ENCODE measurements around the gene GRIK2. TPM values are rescaled to one million over a fixed set of nuclear protein-coding genes. Genes with fewer than 3 reads are reported as not detected.
A peak's percentile ranks its signal among the peaks of the same experiment; 100 is the strongest.

GRIK2 gene
- total RNA-seq, 2 donors from 2014 or later: 0.92 to 2.0 TPM

DNA sequence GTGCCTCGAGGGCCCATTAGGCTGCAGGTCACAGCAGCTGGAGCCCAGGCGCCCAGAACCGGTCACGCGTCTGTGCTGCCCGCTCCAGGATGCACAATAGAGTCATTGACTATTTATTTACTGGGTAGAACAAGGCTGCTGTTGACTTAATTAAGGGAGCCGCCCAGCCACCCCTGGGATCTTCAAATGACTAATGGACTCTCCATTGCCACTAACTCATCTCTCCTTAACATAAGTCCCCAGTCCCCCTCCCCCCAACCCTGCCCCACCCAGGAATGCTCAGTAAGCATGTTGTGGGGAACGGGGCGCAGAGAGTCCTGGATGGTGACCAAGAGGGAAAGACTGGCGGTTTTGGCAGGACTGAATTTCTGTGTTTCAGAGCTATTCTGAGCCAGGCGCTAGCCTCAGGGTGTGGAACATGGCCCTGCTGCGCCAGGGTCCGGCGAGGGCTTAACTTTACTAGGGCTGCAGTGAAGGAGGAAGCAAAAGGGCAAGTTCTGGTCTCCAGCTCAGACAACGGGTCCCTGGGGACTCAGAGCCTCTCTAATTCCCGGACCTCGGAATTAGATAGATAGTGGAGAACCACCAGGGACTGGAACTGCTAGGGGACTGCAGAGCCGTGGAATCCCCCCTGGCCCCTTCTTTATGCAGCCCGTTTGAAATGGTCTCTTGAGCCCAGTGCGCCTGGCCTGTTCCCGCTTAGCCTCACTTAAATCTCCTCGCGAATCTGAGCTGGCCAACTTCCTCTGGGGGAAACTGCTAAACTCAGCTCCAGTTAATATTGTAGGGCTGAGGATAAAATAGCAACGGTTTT, 1.5 kb upstream of the GRIK2 start:
- no peak overlapping the region for H3K4me3 ChIP-seq
- DNase-seq (ENCODE audit: low spot score) (no peak), ATAC-seq (ENCODE audit: insufficient number of reproducible peaks, low FRiP score, low read depth) (no peak)
- H3K27me3 ChIP-seq (replicated peaks; ENCODE audit: insufficient read depth): peaks cover 6% of the 10 kb centered on the region
- no peak overlapping the region for H3K27ac ChIP-seq
- peaks cover 0 to 15% of the 10 kb centered on the region in 2 donors for H3K4me1 ChIP-seq (ENCODE audit: control insufficient read depth in 1 of 2, low read depth in 2 of 2)
- no peaks in the 10 kb centered on the region for H3K9me3 ChIP-seq
- TF ChIP-seq, protein P1, sequence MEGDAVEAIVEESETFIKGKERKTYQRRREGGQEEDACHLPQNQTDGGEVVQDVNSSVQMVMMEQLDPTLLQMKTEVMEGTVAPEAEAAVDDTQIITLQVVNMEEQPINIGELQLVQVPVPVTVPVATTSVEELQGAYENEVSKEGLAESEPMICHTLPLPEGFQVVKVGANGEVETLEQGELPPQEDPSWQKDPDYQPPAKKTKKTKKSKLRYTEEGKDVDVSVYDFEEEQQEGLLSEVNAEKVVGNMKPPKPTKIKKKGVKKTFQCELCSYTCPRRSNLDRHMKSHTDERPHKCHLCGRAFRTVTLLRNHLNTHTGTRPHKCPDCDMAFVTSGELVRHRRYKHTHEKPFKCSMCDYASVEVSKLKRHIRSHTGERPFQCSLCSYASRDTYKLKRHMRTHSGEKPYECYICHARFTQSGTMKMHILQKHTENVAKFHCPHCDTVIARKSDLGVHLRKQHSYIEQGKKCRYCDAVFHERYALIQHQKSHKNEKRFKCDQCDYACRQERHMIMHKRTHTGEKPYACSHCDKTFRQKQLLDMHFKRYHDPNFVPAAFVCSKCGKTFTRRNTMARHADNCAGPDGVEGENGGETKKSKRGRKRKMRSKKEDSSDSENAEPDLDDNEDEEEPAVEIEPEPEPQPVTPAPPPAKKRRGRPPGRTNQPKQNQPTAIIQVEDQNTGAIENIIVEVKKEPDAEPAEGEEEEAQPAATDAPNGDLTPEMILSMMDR (IDR thresholded peaks at IDR 0.05): no peak
- no peaks in the 10 kb centered on the region for H3K36me3 ChIP-seq

DNA sequence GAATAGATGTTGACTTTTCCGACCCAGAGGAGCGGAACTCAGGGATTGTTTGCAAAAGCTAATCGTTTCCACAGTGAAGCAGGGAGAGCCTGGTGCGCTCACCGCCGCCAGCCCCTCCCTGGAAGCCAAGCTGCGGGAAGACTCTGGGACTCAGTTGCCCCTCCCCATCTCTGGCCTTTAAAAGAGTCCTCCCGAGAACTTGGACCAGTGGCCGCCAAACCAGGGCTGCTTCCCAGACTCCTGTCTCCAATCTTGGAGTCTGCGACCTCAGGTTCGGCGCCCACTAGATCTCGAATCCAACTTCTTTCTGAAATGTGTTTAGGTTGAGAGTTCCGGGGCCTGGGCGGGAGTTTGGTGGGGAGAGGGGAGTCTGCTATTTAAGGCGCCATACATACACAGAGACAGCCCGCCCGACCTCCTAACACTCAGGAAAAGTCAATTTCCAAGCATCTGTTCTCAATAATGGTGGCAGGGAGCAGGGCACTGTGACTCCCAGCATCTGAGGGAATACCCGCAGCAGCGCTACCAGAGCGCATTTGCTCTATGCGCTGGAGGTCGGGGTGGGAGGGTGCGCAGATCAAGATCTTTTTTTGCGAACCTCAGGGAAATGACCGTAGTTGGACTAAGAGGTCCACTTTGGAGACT, 800 bp upstream of the GRIK2 start:
- Histone ChIP-seq H3K36me3 (no peaks in the 10 kb centered on the region), H3K4me1 (ENCODE audit: control insufficient read depth in 1 of 2, low read depth in 2 of 2) (peaks cover 0 to 15% of the 10 kb centered on the region in 2 donors), H3K9me3 (no peaks in the 10 kb centered on the region), H3K4me3 (peak overlapping the region; percentile 51), H3K27me3 (replicated peaks; ENCODE audit: insufficient read depth) (peaks cover 6% of the 10 kb centered on the region), H3K27ac (no peak overlapping the region)
- DNase-seq (ENCODE audit: low spot score) (no peak), ATAC-seq (ENCODE audit: insufficient number of reproducible peaks, low FRiP score, low read depth) (no peak)
- TF ChIP-seq, protein P1 (IDR thresholded peaks at IDR 0.05): no peak

DNA sequence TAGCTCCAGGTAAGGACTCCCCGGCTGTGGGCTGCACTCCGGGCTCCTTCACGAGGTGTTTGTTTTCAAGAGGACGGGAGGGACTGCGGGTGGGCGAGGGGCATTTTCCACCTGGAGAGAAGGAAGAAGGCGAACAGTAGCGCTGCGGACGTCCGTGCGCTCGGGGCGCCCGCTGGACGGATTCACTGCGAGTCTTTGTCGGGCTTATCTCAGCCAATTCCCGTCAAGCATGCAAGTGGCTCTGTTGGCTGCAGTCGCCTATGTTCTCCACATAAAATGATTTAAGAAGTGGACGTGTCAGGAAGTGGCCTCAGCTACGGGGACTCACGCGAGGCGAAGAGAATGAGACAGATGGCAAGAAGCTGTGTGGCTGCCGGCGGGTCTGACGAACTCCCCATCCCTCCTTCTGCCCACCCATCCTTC, 332 bp downstream of the GRIK2 start:
- no peak for ATAC-seq (ENCODE audit: insufficient number of reproducible peaks, low FRiP score, low read depth)

DNA sequence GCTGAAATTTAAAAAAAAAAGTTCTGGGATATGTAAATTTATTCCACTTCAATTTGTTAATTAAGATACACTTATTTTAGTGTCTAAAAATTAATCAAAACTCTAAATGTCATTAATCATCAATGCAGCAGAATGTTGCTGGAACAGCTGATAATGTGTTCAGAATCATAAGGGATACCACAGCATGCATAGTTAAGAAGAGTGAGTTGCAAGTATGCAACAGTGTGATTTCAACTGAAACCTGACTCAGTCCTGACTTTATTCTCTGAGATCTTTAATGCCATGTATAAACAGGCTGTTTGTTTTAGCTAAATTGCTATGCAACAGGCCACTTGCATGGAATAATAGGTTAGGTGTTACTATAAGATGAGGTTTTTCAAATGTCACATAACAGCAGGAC, 1.4 kb downstream of the GRIK2 start:
- H3K4me1 ChIP-seq (ENCODE audit: control insufficient read depth in 1 of 2, low read depth in 2 of 2): peaks cover 0 to 15% of the 10 kb centered on the region in 2 donors
- no peaks in the 10 kb centered on the region for H3K9me3 ChIP-seq
- DNase-seq (ENCODE audit: low spot score) (no peak), ATAC-seq (ENCODE audit: insufficient number of reproducible peaks, low FRiP score, low read depth) (no peak)
- TF ChIP-seq, protein P1 (IDR thresholded peaks at IDR 0.05): no peak
- H3K27me3 ChIP-seq (replicated peaks; ENCODE audit: insufficient read depth): peaks cover 6% of the 10 kb centered on the region
- H3K4me3 ChIP-seq: no peak overlapping the region
- no peaks in the 10 kb centered on the region for H3K36me3 ChIP-seq
- H3K27ac ChIP-seq: no peak overlapping the region

More for the DNA sequence above, 332 bp downstream of the GRIK2 start:
- TF ChIP-seq, protein P1 (IDR thresholded peaks at IDR 0.05): no peak
- no peak for DNase-seq (ENCODE audit: low spot score)
- Histone ChIP-seq H3K4me1 (ENCODE audit: control insufficient read depth in 1 of 2, low read depth in 2 of 2) (peaks cover 0 to 15% of the 10 kb centered on the region in 2 donors), H3K36me3 (no peaks in the 10 kb centered on the region), H3K9me3 (no peaks in the 10 kb centered on the region), H3K27me3 (replicated peaks; ENCODE audit: insufficient read depth) (peaks cover 6% of the 10 kb centered on the region), H3K4me3 (peak overlapping the region; percentile 51), H3K27ac (no peak overlapping the region)

DNA sequence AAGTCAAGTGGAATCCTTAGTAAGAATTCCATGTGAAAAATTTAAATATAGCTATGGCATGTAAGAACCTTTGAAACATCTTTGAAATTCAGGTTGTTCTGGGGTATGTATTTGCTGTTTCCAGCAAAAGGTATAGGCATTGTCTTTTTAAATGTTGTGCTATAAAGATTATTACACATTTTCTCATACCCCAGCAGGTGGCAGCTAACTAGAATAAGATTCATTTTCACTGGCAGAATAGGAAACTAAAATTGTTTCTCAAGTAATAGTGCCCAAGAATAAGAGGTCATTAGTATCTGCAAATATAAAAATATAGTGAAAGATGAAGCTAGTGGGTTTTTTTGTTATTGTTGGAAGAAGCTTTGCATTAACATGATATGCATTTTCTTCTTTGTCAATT, 1.8 kb downstream of the GRIK2 start:
- Histone ChIP-seq H3K36me3 (no peaks in the 10 kb centered on the region), H3K27ac (no peak overlapping the region), H3K9me3 (no peaks in the 10 kb centered on the region), H3K27me3 (replicated peaks; ENCODE audit: insufficient read depth) (peaks cover 6% of the 10 kb centered on the region), H3K4me3 (no peak overlapping the region), H3K4me1 (ENCODE audit: control insufficient read depth in 1 of 2, low read depth in 2 of 2) (peaks cover 0 to 15% of the 10 kb centered on the region in 2 donors)
- DNase-seq (ENCODE audit: low spot score) (no peak), ATAC-seq (ENCODE audit: insufficient number of reproducible peaks, low FRiP score, low read depth) (no peak)
- TF ChIP-seq, protein P1 (IDR thresholded peaks at IDR 0.05): no peak
